HG02610 (cell line): Measurements from ENCODE around the gene TOMM7.
A peak's percentile ranks its signal among the peaks of the same experiment; 100 is the strongest.
"Not testable (repeated sequence)": the region's sequence is repeated elsewhere in the genome, so short reads cannot be mapped to it uniquely, and the experiment has no call there.

ENCODE experiments used
- ATAC-seq: cut with Tn5 transposase; IDR thresholded peaks from one replicate; pipeline ENCODE4 v1.9.1; 2021; ENCODE audit warnings: mild to moderate bottlenecking, moderate library complexity; ENCODE audit not compliant: unreplicated experiment

The TOMM7 gene

DNA sequence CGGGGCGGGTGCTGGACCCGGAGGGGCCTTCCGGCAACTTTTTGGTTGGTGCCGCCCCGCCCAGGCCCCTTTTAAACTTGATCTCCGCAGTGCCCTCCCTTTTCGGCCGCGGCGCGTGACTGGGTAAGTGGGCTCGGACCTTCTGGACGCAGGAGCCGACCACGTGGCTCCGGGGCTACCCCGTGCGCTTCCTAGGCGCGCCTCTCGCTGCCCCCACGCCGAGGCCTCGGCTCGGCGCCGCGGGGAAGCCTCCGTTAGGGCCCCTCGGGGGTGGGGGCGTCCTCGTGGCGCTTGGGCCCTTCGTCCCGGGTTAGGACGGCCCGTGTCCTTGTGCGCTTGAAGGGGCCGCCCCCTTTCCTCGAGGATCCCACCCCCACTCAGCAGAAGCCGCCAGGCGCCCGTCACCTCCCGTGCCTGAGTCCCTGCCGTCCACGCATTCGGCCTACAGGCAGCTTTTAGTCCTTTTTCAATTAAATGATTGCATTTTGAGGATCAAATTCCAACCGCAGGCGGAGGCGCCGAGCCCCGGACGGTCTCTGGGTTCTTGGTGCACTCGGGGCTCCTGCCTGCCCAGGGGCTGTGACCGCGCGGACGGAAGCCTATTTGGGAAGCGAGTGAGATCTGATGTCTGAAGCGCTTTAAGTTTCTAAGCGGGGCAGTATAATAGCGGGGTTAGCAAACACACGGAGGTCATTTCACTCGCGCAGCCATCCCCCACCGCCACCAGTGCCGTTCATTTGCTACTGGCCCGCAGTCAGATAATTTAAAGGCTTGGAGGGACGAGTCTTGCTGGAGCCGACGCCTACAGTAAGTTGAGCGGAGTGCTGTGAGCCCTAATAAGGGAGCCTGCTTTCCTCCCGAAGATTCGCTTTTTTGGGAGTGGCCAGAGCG is 31.8 kb upstream of the TOMM7 start:
- ATAC-seq = peak; percentile 82

DNA sequence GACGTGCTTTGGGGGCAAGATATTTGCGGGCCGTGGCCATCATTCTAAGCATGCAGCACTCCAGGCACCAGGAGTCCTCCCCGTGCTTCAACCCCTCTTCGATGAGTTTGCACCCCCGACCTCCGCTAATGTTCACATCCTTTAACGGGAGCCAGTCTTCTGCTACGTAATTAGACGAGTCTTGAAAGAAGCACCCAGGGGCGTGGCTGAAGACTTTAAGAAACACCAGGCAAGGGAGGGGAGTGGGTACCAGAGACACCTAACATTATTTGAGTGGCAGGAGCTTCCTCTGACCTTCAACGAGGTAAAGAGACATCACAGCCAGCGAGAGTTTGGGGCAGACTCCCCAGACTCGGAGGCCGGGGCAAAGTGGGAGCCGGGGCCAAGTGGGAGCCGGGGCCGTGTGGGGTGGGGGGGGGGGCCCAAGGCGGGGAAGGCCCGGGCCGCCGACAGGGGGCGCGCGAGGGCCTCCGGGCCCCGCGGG is 31.1 kb upstream of the TOMM7 start:
- peak; percentile 26 for ATAC-seq

DNA sequence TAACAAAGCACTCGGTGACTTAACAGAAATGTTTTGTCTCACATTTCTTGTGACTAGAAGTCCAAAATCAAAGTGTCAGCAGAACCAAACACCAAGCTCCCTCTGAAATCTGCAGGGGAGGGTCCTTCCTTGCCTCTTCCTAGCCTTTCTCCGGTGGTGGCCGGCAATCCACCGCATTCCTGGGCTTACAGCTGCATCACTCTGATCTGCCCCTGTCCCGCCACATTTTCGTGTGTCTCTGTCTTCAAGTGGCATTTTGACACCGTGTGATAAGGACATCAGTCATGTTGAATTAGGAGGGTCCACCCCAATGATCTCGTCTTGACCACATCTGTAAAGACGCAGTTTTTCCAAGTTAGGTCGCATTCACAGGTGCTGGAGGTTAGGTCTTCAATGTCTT is 30.5 kb upstream of the TOMM7 start:
- no peak for ATAC-seq

DNA sequence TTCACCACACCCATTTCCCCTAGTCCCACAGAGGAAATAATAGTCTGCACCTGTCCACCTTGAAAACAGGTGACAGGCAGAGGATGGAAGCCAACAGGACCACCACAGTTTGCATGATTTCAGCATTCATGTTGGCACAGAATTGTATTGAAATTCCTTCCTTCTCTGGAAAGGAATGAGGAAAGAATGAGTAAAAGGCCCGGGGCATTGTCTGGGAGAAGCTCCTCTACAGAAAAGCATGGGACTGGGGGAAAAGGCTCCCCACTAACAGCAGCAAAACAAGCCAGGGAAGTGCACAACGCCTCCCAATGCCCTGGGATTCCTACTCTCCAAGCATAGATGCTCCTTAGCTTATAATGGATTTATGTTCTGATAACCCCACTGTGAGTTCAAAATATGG is 28.5 kb upstream of the TOMM7 start:
- ATAC-seq = no peak

DNA sequence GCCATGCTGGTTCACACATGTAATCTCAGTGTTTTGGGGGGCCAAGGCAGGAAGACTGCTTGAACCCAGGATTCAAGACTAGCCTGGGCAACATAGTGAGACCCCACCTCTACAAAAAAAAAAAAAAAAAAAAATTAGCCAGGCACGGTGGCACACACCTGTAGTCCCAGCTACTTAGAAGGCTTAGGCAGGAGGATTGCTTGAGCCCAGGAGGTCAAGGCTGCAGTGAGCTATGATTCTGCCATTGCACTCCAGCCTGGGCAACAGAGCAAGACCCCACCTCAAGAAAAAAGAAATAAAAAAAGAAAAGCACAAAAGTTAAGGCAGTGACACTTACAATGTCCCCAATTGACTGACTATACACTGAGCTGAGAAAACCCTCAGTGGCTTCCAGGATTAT is 27.7 kb upstream of the TOMM7 start:
- ATAC-seq = not testable (repeated sequence)

DNA sequence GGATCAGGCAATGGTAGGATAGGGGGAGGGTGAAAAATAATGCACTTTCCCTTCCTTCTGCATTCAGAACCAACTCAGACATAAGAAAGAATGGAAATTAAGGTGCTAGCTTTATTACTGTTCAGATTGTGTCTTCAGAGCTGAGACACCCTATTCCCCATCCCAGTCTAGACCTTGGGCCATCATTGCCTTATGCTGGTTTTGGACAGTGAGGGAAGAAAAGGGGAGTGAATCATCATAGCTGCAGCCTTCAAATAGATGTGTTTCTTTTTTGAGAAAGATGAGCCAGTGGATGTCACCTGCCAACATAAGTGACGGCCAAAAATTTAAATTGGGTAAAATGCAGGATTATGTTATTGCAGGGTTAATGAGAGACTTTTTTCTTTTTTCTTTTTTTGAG is 27.0 kb upstream of the TOMM7 start:
- no peak for ATAC-seq

DNA sequence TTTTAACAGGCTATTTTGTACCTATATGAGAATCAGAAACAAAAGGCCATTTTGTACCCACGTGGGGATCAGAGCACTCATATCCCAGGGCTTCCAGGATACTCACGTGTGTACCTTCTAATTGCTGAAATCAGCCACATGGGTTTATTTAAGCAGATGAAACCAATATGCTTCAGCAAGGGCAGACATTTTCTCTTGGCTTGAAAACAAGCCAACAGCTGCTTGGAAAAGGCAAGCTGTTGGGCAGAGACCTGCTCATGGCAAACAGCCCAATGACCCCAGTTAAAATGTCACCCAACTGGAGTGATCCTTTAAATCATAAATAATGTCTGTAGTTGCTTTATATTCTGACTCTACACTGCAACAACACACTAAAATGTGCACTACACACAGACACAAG is 26.5 kb upstream of the TOMM7 start:
- no peak for ATAC-seq

DNA sequence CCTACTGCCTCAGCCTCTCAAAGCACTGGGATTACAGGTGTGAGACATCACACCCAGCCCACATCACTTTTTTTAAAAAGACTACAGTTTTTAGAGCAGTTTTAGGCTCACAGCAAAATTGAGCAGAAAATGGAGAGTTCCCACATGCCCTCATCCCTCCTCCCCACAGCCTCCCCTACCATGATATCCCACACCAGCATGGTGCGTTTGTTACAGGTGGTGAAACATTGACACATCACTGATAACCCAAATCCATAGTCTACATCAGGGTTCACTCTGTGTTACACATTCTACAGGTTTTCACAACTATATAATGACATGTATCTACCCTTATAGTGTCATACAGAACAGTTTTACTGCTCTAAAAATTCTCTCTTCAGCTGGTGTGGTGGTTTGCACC is 24.3 kb upstream of the TOMM7 start:
- ATAC-seq = no peak

DNA sequence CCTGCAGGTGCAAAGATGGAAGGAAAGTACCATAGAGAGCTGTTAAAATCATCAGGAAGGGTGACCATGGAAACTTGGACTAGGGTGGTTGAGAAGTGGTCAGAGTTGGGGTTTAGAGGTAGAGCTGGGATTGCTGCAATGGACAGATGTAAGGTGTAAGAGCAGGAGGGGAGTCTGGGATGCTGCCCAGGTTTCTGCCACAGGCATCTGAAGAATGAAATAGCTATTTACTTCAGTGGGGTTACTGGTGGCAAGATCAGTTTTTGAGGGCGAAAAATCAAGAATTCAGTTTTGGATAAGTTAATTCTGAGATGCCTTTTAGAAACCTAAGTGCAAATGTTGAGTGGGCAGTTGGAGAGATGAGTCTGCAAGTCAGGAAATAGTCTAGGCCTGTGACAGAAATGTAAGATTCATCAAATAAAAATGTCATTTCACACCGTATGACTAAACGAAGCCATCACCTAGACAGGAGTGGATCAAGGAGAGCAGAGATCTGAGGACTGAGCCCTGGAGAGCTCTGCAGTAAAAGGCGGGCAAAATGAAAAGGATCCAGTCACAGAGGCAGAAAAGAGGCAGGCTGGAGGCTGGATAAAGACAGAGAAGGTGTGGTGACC is 22.7 kb upstream of the TOMM7 start:
- no peak for ATAC-seq

DNA sequence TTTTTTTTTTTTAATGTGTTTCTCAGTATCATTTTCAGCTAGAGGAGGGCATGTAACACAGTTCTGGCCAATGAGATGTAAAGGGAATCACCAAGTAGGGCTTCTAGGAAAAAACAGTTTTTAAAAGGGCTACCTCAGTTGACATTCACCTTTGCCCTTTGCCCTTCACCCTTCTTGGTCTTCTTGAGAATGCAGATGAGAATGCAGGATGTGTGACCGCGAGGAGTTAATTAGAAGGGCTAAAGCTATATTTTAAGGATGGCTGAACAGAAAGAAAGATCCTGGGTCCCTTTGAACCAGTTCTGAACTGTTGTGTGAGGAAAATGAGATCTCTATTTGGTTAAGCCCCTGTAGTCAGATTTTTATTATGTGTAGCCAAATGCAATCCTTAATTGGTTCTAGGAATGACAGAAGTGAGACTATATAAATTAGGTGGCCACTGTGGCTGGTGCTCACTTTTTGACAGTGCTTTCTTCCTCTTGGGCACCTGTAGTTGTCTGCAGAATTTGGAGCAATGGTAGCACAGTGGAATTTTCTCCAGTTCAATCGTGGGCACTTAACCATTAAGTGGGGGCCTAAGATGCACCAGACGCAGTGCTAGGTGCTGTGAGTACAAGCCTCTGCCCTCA is 21.1 kb upstream of the TOMM7 start:
- ATAC-seq = no peak

DNA sequence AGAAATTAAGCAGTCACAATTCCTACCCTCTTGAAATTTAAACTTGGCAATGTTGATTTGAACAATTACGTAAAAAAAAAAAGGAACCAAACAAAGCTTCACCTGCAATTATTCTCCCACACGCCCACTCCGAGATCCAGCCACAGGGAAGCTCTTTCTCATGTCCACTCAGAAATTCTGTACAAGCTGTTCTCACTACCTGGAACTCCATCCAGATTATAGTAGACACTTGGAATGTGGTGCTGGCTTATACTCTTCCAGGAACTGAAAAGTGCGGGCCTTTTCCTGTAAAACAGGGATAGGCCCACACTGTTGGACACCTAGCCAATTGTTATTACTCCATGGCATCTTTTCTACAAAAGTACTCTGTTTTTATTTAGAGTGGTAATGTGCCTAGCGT is 20.3 kb upstream of the TOMM7 start:
- ATAC-seq = no peak

DNA sequence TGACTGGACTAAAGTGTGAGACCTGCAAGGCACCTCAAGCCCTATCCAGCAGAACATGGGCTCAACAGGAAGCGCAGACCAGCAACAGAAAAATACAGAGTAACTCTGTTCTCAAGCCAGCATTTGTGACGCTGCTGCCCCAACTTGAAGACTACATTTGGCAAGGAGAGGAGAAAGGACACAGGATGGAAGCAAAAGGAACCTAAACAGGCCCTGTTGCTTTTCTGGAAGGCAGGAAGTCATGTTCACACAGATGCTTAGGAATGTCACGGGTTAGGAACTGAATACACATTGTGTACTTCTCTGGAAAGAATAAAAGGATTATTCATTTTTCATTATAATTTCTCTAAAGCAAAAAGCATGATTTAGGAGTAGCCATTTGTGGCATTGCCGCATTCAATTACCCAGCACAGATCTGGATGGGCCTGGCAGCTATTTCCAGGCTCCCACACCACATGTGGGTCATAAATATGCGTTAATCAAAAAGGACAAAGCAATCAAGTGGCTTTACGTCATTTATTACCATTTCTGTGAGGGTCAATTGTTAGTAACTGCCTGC is 19.8 kb upstream of the TOMM7 start:
- ATAC-seq = no peak

DNA sequence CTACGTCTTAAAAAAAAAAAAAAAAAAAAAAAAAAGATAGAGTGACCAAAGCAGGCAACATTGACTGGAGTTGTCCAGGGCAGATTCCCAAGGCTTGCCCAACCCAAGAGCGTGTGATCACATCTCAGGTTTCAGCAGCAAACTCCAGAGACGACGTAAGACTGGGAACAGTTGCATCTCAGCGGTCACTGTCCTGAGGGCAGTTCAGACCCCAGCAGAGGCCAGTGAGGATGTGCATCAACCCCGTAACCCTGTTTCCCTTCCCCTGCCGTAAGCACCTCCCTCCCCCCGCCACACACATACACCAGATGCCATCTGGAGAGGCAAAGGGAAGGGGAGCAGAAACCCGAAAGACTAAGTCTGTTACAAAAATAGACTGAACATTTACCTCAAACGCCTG is 19.3 kb upstream of the TOMM7 start:
- ATAC-seq = no peak

DNA sequence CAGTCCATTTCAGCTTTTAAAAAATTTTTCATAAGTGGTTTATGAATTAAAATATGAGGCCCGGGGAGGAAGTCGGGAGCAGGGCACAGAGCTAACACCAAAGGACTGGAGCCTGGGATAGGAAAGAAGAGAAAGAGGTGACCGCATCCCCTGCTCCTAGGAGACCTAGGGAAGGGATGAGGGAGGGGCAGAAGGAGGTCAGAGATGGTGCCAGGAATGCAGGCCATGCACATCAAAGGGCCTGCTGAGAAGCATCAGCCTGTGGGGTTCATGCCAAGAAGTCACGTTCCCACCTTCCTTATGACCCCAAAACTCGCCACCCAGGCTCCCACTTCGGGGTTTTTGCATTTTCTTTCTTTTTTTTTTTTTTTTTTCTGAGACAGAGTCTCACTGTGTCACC is 14.7 kb upstream of the TOMM7 start:
- ATAC-seq = no peak

DNA sequence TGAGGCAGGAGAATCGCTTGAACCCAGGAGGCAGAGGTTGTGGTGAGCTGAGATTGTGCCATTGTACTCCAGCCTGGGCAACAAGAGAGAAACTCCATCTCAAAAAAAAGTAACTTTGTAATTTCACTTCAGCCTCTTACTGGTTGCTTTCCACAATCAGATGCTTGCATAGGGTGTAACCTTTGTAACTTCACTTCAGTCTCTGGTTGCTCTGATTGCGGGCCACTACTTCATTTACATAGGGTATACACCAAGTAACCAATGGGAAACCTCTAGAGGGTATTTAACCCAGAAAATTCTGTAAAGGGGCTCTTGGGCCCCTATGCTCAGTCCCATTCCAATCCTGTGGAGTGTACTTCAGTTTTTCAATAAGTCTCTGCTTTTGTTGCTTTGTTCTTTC is 13.9 kb upstream of the TOMM7 start:
- ATAC-seq = not testable (repeated sequence)

DNA sequence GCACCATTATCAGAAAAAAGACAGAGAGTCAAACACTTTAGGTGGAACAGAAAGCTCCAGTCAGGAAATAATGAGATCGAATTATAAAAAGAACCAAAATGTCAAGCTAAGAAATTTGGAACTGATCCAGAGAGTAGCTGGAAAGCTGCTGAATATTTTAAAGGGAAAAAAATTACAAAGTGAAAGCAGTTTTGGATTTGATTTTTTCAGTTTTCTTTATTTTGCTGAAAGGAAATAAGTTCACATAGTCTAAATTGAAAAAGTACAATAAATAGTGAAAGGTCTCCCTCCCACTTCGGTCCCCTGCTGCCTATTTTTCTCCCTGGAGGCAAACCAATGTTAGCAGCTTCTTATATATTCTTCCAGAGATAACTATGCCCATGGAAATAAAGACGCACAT is 11.3 kb upstream of the TOMM7 start:
- ATAC-seq = no peak

DNA sequence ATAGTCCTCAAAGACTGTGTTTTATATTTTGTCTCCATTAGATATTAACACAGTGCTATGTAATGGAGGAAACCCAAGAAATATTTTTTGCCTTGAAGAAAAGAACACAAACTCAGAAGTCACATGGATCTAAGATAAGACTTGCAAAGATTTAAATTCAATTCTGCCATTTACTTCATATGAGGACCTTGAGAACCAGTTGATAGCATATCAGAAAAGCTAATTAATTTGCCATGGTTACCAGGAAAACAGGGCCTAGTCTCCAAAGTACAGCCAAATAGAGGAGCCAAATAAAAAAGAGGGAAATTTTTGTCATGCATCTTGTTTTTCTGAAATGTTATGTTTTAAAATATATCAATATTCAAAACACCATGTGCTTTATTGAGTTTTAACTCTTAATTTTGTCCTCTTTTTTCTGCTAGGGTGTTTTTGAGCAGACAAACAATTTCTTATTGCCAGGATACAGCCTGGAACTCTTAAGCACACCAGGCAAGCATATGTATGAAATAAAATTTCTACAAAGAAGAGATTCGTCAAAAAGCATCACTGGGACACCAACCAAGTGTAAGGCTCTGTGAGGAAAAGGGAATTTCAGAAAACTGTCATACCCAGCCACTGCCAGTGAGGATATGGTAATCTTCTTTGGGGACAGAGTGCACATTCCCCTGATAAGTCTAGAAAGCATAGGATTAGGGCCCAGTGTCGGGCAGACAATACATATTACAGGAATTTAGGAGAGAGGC is 10.6 kb upstream of the TOMM7 start:
- no peak for ATAC-seq

DNA sequence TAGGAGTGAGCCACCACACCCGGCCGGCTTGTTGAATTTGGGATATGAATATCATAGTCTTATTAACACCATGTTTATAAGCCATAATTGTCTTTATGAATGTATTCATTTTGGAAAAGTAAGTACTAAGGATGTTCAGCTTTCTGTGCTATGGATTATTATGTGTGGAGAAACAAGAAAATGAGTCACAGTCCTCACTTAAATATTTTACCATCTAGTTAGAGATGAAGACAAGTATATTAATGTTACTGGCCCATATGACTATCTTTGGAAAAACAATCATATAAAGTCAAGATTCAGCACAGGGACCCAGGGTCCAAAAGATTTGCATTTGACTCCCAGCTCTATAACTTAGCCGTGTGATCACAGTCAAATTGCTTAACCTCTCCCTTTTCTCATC is 9.8 kb upstream of the TOMM7 start:
- ATAC-seq = no peak

DNA sequence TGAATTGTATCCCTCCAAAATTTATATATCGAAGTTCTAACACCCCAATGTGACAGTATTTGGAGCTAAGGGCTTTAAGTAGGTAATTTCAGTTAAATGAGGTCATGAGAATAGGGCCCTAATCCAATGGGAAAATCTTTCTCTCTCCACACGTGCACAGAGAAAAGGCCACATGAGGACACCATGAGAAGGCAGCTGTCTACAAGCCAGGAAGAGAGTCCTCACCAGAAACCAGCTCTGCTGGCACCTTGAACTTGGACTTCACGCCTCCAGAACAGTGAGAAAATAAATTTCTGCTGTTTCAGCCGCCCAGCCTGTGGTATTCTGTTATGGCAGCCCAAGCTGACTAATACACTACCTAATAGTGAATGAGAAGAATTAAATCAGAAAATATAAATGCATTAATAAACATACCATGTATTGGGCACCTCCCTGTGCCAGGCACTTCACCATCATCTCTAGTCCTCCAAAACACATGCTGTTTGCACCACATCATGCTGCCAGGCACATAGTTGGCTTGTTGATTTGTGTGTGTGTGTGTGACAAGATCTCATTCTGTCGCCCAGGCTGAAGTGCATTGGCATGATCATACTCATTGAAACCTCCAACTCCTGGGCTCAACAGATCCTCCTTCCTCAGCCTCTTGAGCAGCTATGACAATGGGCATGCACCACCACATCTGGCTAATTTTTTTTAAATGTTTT is 9.1 kb upstream of the TOMM7 start:
- no peak for ATAC-seq

DNA sequence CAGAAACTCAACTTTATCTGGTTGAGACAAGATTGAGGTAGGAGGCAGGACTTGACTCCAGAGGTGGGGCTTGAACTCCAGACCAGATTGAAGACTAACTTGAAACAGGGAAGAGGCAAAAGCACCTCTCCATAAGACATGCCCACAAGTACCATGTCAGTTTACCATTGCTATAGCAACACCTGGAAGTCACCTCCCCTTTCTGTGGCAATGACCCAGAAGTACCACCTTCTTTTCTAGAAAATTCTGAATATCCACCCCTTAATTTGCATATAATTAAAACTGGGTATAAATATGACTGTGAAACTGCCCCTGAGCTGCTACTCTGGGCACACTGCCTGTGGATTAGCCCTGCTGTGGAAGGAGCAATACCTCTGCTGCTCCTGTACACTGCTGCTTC is 4.9 kb upstream of the TOMM7 start:
- ATAC-seq = no peak
